HFF-Myc (cell line): ENCODE data around the gene PHLDA1.

ENCODE experiments used
- DNase-seq: peaks from one replicate; pipeline ENCODE4 v3.0.0-alpha.2; 2011; ENCODE audit warnings: low read depth; ENCODE audit errors: extremely low read depth
- H3K4me3 ChIP-seq: replicated peaks from 2 replicates; pipeline ENCODE4 v1.5.1; 2011; ENCODE audit warnings: low read depth, mild to moderate bottlenecking, control low read depth, low read length
- TF ChIP-seq, protein P1 (sequence below): IDR thresholded peaks from 2 replicates; pipeline ENCODE4 v1.5.1; 2012; ENCODE audit warnings: mild to moderate bottlenecking, low read depth, low read length, control low read depth; ENCODE audit errors: missing control alignments

PHLDA1 gene

DNA sequence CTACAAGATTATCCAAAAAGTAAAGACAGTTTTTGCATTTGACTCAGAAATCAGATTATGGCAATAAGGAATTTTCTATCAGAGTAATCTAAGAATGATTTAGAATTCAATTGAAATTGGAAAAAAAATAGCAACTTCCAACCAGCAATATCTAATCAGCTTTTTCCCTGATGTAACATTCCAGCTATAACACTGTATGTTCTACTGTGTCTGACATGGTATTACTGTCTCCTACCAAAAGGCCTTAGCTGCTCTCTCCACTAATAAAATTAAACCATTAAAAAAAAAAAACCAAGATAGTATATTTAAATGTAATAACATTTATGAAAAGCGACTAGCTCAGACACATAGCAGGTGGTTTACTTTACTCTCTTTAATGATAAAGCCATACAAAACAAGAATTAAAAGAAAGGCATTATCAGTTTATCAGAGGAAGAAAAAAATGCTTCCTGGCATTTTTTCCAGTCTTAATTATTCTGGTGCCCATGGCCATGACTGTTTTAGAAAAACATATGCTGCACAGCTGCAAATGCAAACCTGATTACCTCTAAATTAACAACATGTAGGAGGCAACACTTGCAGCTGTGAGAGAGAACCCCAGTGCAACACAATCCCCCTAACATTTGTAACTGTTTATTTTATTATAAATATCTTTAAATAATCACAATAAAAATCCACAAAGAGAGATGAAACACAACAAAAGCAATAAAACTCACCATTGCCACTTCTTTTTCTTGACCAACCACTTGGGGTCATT lies 28.8 kb downstream of the PHLDA1 start:
- TF ChIP-seq, protein P1, sequence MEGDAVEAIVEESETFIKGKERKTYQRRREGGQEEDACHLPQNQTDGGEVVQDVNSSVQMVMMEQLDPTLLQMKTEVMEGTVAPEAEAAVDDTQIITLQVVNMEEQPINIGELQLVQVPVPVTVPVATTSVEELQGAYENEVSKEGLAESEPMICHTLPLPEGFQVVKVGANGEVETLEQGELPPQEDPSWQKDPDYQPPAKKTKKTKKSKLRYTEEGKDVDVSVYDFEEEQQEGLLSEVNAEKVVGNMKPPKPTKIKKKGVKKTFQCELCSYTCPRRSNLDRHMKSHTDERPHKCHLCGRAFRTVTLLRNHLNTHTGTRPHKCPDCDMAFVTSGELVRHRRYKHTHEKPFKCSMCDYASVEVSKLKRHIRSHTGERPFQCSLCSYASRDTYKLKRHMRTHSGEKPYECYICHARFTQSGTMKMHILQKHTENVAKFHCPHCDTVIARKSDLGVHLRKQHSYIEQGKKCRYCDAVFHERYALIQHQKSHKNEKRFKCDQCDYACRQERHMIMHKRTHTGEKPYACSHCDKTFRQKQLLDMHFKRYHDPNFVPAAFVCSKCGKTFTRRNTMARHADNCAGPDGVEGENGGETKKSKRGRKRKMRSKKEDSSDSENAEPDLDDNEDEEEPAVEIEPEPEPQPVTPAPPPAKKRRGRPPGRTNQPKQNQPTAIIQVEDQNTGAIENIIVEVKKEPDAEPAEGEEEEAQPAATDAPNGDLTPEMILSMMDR = no peak
- no peak for DNase-seq
- H3K4me3 ChIP-seq = no peak overlapping the region

GRCh38 chr12:75998292-75999063 lies 33.1 kb downstream of the PHLDA1 start:
- TF ChIP-seq, protein P1 = no peak
- no peak overlapping the region for H3K4me3 ChIP-seq
- DNase-seq = no peak

- no peak for DNase-seq
- H3K4me3 ChIP-seq = no peak overlapping the region
- TF ChIP-seq, protein P1 = no peak
Observed at GRCh38 chr12:75997658-75998057, 33.9 kb downstream of the PHLDA1 start.

DNA sequence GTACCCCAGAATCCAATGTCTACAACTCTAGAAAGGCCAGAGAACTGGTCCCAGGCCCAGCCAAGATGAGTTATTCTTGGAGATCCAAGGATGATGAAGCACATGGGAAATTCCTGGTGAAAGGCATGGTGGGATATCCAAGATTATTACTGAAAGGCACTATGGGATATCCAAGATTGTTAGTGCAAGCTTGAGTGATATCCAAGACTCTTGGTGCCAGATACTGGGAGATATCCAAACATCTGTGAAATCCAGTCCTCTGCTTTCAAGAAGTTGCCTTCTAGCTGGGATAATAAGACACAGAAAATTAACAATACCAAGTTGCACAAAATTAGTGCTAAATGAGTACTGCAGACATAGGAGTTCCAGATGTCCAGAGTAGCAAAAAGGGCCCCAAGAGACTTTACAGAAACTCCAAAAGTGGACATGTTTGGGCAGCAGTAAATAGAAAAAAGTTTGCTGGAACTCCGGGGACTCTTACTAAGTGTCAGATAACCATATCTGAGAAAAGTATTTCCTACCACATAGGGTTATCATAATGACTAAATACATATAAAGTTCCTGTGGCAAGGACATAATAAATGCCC lies 34.6 kb downstream of the PHLDA1 start:
- no peak overlapping the region for H3K4me3 ChIP-seq
- TF ChIP-seq, protein P1 = no peak
- no peak for DNase-seq

GRCh38 chr12:75995691-75996090 lies 35.9 kb downstream of the PHLDA1 start:
- no peak for DNase-seq
- TF ChIP-seq, protein P1 = no peak
- H3K4me3 ChIP-seq = no peak overlapping the region

DNA sequence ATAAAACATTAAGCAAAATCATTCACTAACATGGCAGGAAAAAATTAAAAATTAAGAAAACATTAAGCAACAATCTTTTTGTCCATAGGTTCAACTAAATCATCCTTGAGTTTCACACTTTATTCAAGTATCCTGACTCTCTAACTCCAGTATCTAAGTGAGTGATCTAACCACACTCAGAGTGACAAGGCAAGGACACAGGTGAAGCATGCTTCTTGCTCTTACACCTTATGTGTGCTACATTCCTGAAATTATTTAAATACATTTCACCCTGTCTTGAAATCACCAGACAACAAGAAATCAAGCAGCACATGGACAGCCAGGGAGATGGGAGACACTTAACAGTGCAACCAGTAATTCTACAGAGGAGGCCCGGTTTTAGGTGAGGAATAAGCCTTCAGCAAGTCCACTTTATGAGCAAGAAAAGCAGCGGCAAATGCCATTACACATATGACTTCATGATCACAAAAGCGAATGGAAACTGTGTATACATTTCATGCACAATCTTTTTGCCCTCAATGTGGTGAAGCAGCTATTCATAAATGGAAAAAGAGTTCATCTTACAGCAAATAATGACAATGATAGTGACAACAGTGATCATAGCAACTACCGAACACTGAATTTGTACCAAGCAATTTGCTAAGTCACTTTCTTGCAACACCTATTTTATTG lies 37.4 kb downstream of the PHLDA1 start:
- H3K4me3 ChIP-seq = no peak overlapping the region
- no peak for DNase-seq
- TF ChIP-seq, protein P1 = no peak
